Amniotic stem cell (primary cell): ENCODE measurements around the gene TPM3.
"Not testable (repeated sequence)": the region's sequence is repeated elsewhere in the genome, so short reads cannot be mapped to it uniquely, and the experiment has no call there.

Experiments
- DNase-seq: peaks from one replicate; lab custom pipeline; 2025; lab: John Stamatoyannopoulos, UW

TPM3 gene

GRCh38 chr1:154166207-154166606 is 25.7 kb downstream of the TPM3 start:
- no peak for DNase-seq

GRCh38 chr1:154159554-154159953 is 32.3 kb downstream of the TPM3 start:
- no peak for DNase-seq

GRCh38 chr1:154158307-154159125 is 33.4 kb downstream of the TPM3 start:
- no peak for DNase-seq

GRCh38 chr1:154157520-154158306 is 34.2 kb downstream of the TPM3 start:
- no peak for DNase-seq

- no peak for DNase-seq
Observed at GRCh38 chr1:154155251-154155650, 36.6 kb downstream of the TPM3 start.

GRCh38 chr1:154154534-154155191 is 37.2 kb downstream of the TPM3 start, which contains the start of gene NUP210L:
Gene NUP210L (minus strand): TSS chr1:154155073.
- DNase-seq, result no peak

- no peak for DNase-seq
Observed at GRCh38 chr1:154154053-154154452, 37.8 kb downstream of the TPM3 start.

GRCh38 chr1:154151311-154151710 is 40.6 kb downstream of the TPM3 start:
- no peak for DNase-seq

GRCh38 chr1:154148807-154149206 is 43.1 kb downstream of the TPM3 start:
- no peak for DNase-seq

- not testable (repeated sequence) for DNase-seq
Observed at GRCh38 chr1:154147505-154147904, 44.4 kb downstream of the TPM3 start.

- no peak for DNase-seq
Observed at GRCh38 chr1:154145986-154146385, 45.9 kb downstream of the TPM3 start.

GRCh38 chr1:154142358-154142757 is 49.5 kb downstream of the TPM3 start:
- no peak for DNase-seq

GRCh38 chr1:154141240-154141639 is 50.7 kb downstream of the TPM3 start:
- no peak for DNase-seq

- no peak for DNase-seq
Observed at GRCh38 chr1:154137888-154138287, 54.0 kb downstream of the TPM3 start.

GRCh38 chr1:154133256-154133655 is 58.6 kb downstream of the TPM3 start:
- DNase-seq, result no peak

GRCh38 chr1:154129391-154129970 is 62.4 kb downstream of the TPM3 start:
- no peak for DNase-seq

GRCh38 chr1:154123205-154123604 is 68.7 kb downstream of the TPM3 start:
- not testable (repeated sequence) for DNase-seq

GRCh38 chr1:154117642-154118041 is 74.3 kb downstream of the TPM3 start:
- no peak for DNase-seq

GRCh38 chr1:154115180-154115579 is 76.7 kb downstream of the TPM3 start:
- DNase-seq, result no peak
